Neural progenitor cell (in vitro differentiated cells): ENCODE measurements around the gene YBX3.

Experiments
- EZH2 ChIP-seq: fragments of 200-600 bp; sonication (generic); IDR thresholded peaks from 2 replicates; pipeline ENCODE4 v1.6.1; 2017; ENCODE audit warnings: antibody characterized with exemption, mild to moderate bottlenecking, moderate library complexity
- EZH2phosphoT487 ChIP-seq: fragments of 200-600 bp; sonication (generic); IDR thresholded peaks from 2 replicates; pipeline ENCODE4 v1.6.1; 2017; ENCODE audit warnings: antibody characterized with exemption
- TF ChIP-seq, protein P1 (sequence below): fragments of 200-600 bp; sonication (generic); IDR thresholded peaks from 2 replicates; pipeline ENCODE4 v1.5.1; 2017; ENCODE audit warnings: antibody characterized with exemption, mild to moderate bottlenecking

DNA sequence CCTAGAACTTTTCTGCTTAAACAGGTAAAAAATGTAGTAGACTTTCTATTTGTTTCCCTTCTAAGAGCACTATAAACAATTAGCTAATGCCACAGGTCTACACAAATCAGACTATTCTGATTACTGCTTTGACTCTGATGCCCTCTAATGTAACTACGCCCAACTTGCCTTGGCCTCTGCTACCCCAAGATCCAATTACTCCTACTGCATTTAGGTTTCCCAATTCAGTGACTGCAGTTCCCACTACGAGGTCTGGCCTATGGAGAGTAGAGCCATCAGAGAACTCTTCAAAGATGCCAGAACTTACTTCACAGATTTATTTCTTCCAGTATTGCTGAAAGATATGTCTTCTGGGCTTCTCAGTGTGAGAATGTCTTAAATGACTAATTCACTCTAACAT is 34.0 kb downstream of the YBX3 start:
- TF ChIP-seq, protein P1, sequence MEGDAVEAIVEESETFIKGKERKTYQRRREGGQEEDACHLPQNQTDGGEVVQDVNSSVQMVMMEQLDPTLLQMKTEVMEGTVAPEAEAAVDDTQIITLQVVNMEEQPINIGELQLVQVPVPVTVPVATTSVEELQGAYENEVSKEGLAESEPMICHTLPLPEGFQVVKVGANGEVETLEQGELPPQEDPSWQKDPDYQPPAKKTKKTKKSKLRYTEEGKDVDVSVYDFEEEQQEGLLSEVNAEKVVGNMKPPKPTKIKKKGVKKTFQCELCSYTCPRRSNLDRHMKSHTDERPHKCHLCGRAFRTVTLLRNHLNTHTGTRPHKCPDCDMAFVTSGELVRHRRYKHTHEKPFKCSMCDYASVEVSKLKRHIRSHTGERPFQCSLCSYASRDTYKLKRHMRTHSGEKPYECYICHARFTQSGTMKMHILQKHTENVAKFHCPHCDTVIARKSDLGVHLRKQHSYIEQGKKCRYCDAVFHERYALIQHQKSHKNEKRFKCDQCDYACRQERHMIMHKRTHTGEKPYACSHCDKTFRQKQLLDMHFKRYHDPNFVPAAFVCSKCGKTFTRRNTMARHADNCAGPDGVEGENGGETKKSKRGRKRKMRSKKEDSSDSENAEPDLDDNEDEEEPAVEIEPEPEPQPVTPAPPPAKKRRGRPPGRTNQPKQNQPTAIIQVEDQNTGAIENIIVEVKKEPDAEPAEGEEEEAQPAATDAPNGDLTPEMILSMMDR = no peak
- no peak for TF ChIP-seq EZH2
- no peak for TF ChIP-seq EZH2phosphoT487
